Measurements from ENCODE around the gene CHI3L1.
"Not testable (repeated sequence)": the region's sequence is repeated elsewhere in the genome, so short reads cannot be mapped to it uniquely, and the experiment has no call there.

Gene CHI3L1

DNA sequence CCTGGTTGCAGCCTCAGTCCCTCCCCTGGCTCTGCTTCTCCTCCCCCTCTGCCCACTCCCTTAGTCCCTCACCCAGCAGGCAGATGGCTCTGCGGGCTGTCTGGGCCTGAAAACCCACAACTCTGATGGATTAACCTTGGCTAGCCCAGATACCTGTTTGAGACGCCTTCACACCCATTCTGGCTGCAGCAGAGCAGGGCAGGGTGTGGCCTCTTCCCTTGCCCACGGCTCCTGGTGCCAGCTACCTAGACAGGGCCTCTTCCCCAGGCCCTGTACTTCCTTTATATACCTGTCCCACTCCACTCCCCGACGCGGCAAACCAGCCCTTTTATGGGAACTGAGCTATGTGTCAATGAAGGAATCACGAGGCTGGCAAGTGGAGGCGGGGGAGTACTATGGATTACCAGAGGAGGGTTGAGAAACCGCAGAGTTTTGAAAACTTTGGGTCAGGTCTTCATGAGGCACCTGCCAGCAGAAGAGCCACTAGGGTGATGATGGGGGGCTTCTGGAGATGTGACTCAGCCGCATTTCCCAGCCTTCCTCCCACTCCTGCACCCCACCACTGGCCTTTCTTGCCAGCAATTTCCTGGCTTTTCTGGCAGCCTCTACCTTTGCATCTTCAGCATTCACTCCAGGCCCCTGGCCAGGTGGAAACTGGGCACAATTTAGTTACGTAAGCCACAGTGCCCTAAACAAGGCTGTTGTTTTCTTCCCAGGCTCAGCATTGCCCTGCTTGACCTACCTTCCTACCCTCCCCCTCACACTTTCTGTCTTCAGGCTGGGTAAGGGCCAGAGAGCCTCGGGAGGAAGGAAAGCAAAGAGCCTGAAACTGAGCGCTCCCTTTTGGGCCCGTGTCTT lies at the start of gene CHI3L1:
CHI3L1 (minus strand) TSS at position 259 of the 858 bp plus-strand sequence; CDS start at position 178, 81 bp downstream.
- no peak for DNase-seq

DNA sequence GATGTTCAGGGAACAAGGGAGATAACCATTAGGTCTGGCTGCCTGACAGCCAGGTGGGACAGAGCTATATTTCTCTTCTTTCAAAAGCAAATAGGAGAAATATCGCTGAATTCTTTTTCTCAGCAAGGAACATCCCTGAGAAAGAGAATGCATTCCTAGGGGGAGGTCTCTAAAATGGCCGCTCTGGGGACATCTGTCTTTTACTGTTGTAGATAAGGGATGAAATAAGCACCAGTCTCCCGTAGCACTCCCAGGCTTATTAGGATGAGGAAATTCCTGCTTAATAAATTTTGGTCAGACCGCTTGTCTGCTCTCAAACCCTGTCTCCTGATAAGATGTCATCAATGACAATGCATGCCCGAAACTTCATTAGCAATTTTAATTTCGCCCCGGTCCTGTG lies 48.4 kb upstream of the CHI3L1 start:
- DNase-seq, result not testable (repeated sequence)

GRCh38 chr1:203229471-203230135 lies 43.1 kb upstream of the CHI3L1 start, which contains the start of gene CHIT1:
Gene CHIT1 (minus strand): TSS chr1:203229673. CDS start chr1:203229636, 37 bp downstream.
- no peak for DNase-seq

GRCh38 chr1:203228670-203229069 lies 42.2 kb upstream of the CHI3L1 start:
- no peak for DNase-seq

GRCh38 chr1:203227371-203228083 lies 41.0 kb upstream of the CHI3L1 start:
- no peak for DNase-seq

GRCh38 chr1:203225071-203225470 lies 38.6 kb upstream of the CHI3L1 start:
- no peak for DNase-seq

- no peak for DNase-seq
Observed at GRCh38 chr1:203223012-203223775, 36.7 kb upstream of the CHI3L1 start.

- no peak for DNase-seq
Observed at GRCh38 chr1:203219934-203220333, 33.4 kb upstream of the CHI3L1 start.

GRCh38 chr1:203219171-203219570 lies 32.7 kb upstream of the CHI3L1 start:
- DNase-seq, result no peak

DNA sequence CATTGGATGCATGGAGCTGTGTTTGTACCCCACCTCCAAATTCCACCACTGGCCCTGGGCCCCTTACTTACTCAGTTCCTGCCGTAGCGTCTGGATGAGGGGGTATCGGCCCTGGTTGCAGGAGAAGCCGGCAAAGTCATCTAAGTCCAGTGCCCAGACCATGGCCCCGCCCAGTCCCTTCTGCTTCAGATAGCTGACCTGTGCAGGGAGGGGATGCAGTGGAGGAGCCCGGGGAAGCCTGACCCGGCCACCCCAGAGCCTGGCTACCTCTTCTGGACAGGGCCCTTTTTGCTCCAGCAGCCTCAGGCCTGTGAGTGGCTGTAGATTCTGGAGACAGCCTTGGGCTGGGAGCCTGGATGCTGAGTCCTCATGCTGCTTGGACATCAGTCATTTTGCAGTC lies 31.2 kb upstream of the CHI3L1 start:
- DNase-seq, result no peak

DNA sequence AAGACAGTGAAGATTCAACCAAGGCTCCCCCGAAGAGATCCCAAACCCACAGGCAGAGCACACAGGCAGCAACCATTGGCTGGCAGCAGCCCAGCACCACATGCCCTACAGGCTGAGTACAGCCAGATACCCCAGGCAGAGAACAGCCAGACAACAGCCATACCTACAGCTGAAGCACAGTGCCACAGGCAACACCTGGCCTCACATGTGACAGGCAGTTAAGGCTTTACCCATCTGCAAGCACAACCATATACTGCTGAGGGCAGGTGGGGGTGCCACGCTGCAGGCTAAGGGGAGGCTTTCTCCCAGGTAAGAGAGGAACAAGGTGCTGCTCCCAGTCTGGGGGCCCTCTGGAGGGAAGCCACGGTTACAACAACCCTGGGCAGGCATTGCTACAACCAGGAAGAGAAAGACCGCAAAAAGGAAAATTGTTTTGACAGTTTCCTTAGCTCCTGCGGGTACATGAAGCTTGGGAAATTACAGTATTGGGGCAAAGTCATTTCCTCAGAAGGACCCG lies 30.7 kb upstream of the CHI3L1 start:
- DNase-seq, result no peak

DNA sequence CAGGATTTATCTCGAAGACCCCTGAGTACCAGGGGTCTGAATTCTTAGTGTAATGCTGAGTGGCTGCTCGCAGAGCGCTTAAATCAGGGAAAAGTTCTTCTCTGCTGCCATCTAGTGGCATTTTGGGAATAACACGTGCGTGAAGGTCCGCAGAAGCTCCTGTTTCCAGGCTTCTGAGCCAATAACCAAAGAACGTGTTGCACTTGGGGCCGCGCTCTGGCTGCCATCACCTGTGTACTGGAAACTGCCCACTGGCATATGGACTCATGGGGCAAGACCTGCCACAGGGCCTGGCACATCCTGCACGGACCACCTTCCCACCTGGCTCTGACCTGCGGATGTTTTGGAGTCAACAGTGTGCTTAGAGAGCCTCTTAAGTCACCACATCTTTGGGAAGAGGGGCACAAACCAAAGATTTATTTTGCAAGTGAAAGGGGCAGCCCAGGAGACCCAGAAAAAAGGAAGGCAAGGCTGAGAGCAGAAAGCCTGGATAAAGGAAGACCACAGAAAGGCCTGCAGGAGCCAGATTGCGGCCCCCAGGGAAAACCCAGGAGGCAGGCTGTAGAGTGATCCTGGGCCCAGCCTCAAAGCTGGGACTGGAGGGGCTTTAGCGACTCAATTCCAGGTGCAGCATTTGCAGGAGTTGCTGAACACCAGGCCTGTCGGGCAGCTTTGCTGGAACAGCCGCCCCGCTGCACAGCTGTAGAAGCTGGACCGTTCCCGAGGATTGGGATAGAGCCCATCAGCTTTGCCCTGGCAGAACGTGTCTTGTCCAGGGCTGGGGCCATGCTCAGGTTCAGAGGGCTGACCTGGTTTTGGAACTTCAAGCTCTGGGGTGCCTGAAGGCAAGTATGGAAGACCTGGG lies 30.0 kb upstream of the CHI3L1 start:
- peak; percentile 26 to 38 for DNase-seq

GRCh38 chr1:203215573-203215972 lies 29.1 kb upstream of the CHI3L1 start:
- DNase-seq, result no peak

DNA sequence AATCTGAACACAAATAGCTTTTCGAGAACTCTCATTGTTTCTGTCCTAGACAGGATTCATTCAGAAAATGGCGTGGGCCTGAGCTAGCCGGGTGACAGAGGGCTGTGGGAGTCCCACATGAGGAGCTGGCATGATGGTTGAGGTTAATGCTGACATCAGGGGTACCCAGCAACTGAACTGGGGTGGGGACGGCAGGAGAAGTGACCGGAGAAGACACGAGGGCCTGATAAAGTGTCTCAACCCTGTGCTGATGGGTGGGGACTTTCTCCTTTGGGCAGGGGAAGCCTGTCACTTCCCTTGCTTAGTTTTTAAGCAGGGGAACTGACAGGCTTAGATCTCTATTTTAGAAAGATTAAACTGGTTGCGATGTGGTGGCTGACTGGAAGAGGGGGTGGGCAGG lies 28.4 kb upstream of the CHI3L1 start:
- DNase-seq, result no peak

DNA sequence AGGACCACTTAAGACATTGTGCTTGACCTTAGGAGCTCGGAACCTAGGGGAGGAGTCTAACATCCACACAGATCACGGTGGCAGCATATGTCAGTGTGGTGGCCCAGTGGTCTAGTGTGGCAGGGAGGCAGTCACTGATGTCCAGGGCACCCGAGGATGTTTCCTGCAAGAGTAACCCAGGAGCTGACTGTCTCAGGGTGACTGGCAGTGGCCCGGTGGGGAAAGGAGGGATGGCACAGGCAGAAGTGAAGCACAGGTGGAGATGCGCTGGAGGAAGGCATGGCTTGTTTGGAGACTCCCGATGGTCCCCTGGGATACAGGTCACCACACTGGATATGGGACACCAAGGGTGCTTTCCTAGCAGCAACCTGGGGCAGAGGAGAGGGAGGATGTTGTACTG lies 26.6 kb upstream of the CHI3L1 start:
- no peak for DNase-seq

DNA sequence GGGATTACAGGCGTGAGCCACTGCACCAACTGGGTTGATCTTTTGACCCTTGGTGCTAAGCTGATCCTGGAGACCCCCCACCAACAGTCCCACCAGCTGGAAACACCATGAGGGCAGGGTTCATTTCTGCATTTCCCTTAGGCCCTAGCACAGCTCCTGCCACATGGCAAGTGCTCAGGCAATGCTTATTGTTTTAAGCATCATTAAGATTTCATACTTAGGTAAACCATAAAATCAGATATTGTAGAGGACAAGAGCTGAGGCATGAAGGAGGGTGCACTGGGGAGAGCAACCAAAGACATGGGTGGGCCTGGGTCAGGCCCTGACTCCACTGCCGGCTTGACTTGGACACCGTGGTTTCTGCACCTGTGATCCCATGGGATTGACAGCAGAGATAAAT lies 25.3 kb upstream of the CHI3L1 start:
- no peak for DNase-seq

DNA sequence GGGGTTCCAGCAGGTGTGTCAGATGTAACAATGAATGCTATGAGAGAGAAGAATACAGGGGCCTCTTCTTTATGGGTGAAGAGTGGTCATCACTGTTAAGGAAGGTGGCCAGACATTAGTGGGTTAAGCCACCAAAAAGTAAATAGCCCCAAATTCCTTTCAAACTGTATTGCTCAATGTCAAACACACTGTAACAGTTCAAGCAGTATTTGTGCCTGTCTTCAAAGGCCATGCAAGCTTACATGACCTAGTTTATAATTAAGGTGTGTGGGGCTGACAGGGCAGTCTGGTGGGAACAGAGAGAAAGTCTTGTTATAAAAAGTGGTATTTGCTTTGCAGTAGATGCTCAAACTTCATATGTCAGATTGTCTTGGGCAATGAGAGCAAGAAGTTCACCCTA lies 24.5 kb upstream of the CHI3L1 start:
- no peak for DNase-seq

- DNase-seq, result no peak
Observed at GRCh38 chr1:203210350-203210749, 23.8 kb upstream of the CHI3L1 start.

DNA sequence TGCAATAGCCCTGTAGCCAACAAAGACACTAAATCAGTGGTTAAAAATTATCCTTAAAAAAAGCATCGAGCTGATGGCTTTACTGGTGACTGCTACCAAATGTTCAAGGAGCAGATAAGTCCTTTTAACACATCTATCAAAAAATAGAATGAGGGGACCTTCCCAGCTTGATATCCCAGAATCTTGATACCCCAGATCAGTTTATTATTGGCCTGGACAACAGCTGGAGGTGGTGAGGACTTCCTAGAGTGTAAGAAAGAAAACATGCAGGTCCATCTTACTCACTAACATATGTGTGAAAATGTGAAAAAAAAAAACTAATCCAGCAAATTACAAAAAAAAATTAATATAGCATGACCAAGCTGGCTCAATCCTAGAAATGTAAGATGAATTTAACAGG lies 21.7 kb upstream of the CHI3L1 start:
- no peak for DNase-seq

- no peak for DNase-seq
Observed at GRCh38 chr1:203207751-203208150, 21.2 kb upstream of the CHI3L1 start.

DNA sequence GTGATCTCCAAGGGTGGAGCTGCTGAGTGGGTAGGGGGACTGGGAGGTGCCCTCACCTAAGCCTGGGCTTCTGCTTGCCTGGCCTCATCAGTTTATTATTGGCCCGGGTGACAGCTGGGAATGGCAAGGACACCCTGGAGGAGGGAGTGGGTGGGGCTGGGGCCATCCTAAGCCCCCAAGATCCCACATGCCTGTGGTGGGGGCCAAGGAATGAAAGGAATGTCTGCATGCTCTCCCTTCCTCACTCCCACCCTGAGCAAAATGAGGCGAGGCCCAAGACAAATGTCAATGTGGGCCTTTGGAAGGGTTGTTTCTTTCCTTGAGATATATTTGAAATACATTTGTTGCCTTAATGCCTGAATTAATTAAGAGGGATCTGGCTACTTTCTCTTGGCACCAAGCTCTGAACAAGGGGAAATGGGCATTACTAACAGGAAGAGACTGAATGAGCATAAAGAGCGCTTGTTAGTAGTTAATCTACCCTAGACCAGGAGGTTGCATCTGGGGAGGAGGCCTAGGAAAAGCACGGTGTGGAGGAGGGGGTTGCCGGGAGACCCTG lies 19.7 kb upstream of the CHI3L1 start:
- no peak for DNase-seq

Data from stimulated activated CD4-positive, alpha-beta T cell treated with anti-CD3 and anti-CD28 coated beads, Interleukin-4, amount 100 ng/mL, for 4 hours (primary cell).